C4-2B (cell line): Measurements from ENCODE around the gene CCDC177.

Experiments used
- CTCF ChIP-seq: fragments of 450-650 bp; conservative IDR thresholded peaks from 2 replicates; pipeline ENCODE4 v1.5.1; 2017; ENCODE audit warnings: mild to moderate bottlenecking
- ZFX ChIP-seq: fragments of 450-650 bp; IDR thresholded peaks from 2 replicates; pipeline ENCODE4 v1.6.1; 2017

- no peak for TF ChIP-seq CTCF
- no peak for TF ChIP-seq ZFX
Observed at GRCh38 chr14:69522026-69522425, 52.6 kb downstream of the CCDC177 start.
